Fibroblast of the aortic adventitia (primary cell): ENCODE results near the gene GAS7. TPM values are rescaled to one million over a fixed set of nuclear protein-coding genes. Genes with fewer than 3 reads are reported as not detected.

ENCODE experiments used
- DNase-seq: peaks from one replicate; pipeline ENCODE4 v3.0.0-alpha.2; 2010; ENCODE audit warnings: low read depth
- H3K4me3 ChIP-seq: 2 replicates; pipeline ENCODE4 v1.5.1; 2011; ENCODE audit warnings: low read depth, mild to moderate bottlenecking, control low read depth, low read length, moderate library complexity
- CTCF ChIP-seq: IDR thresholded peaks from 2 replicates; pipeline ENCODE4 v1.5.1; 2011; ENCODE audit warnings: mild to moderate bottlenecking, low read length, control low read depth, inconsistent platforms; ENCODE audit not compliant: insufficient read depth
- total RNA-seq: library from RNA; depleted of rRNA; stranded (reverse); fragments of >200 nt; gene quantifications from 2 replicates; pipeline ENCODE4 v1.2.3, GENCODE V29; 2012; ENCODE audit warnings: low replicate concordance

Gene GAS7
- total RNA-seq, 1 donor: 7.0 TPM

- no peak for DNase-seq
- no peak for TF ChIP-seq CTCF
- H3K4me3 ChIP-seq: no peak overlapping the region
Observed at GRCh38 chr17:9917801-9918200, 280.6 kb downstream of the GAS7 start.

GRCh38 chr17:9917131-9917530, 281.3 kb downstream of the GAS7 start:
- no peak for DNase-seq
- no peak for TF ChIP-seq CTCF
- no peak overlapping the region for H3K4me3 ChIP-seq

- DNase-seq: no peak
- H3K4me3 ChIP-seq: no peak overlapping the region
- no peak for TF ChIP-seq CTCF
Observed at GRCh38 chr17:9916108-9916507, 282.3 kb downstream of the GAS7 start.

GRCh38 chr17:9913476-9913875, 284.9 kb downstream of the GAS7 start:
- DNase-seq: no peak
- no peak for TF ChIP-seq CTCF
- no peak overlapping the region for H3K4me3 ChIP-seq

- no peak overlapping the region for H3K4me3 ChIP-seq
- DNase-seq: no peak
- TF ChIP-seq CTCF: no peak
Observed at GRCh38 chr17:9912121-9913099, 286.0 kb downstream of the GAS7 start.

GRCh38 chr17:9911089-9911488, 287.3 kb downstream of the GAS7 start:
- TF ChIP-seq CTCF: no peak
- no peak for DNase-seq
- H3K4me3 ChIP-seq: no peak overlapping the region
